ENCODE measurements around the gene PTPRN2.

PTPRN2 gene

GRCh38 chr7:157930926-157931466, 656.6 kb downstream of the PTPRN2 start:
- TF ChIP-seq CTCF (IDR thresholded peaks at IDR 0.05; ENCODE audit: low read depth, low read length): no peak
- no peak for DNase-seq (ENCODE audit: extremely low read depth, low read depth)

GRCh38 chr7:157930441-157930840, 657.2 kb downstream of the PTPRN2 start:
- DNase-seq (ENCODE audit: extremely low read depth, low read depth): no peak
- TF ChIP-seq CTCF (IDR thresholded peaks at IDR 0.05; ENCODE audit: low read depth, low read length): no peak

- no peak for DNase-seq (ENCODE audit: extremely low read depth, low read depth)
- TF ChIP-seq CTCF (IDR thresholded peaks at IDR 0.05; ENCODE audit: low read depth, low read length): no peak
These were observed 658.0 kb downstream of the PTPRN2 start for GRCh38 chr7:157929671-157930070.

- no peak for TF ChIP-seq CTCF (IDR thresholded peaks at IDR 0.05; ENCODE audit: low read depth, low read length)
- DNase-seq (ENCODE audit: extremely low read depth, low read depth): no peak
These were observed 658.7 kb downstream of the PTPRN2 start for GRCh38 chr7:157928808-157929425.

- TF ChIP-seq CTCF (IDR thresholded peaks at IDR 0.05; ENCODE audit: low read depth, low read length): no peak
- DNase-seq (ENCODE audit: extremely low read depth, low read depth): no peak
These were observed 659.3 kb downstream of the PTPRN2 start for GRCh38 chr7:157928171-157928794.

GRCh38 chr7:157927313-157927925, 660.2 kb downstream of the PTPRN2 start:
- DNase-seq (ENCODE audit: extremely low read depth, low read depth): no peak
- no peak for TF ChIP-seq CTCF (IDR thresholded peaks at IDR 0.05; ENCODE audit: low read depth, low read length)

GRCh38 chr7:157926521-157927150, 661.0 kb downstream of the PTPRN2 start:
- no peak for DNase-seq (ENCODE audit: extremely low read depth, low read depth)
- TF ChIP-seq CTCF (IDR thresholded peaks at IDR 0.05; ENCODE audit: low read depth, low read length): no peak

Measured in AG09319 (cell line).